Activated CD4-positive, alpha-beta T cell treated with anti-CD3 and anti-CD28 coated beads, Interleukin-2, amount 50 U/mL, for 24 hours (primary cell): ENCODE data around the gene NUP42.
"Not testable (repeated sequence)": the region's sequence is repeated elsewhere in the genome, so short reads cannot be mapped to it uniquely, and the experiment has no call there.

Experiments
- DNase-seq, 2 donors: peaks; one replicate each; pipeline ENCODE4 v3.0.0-alpha.2; 2020; ENCODE audit warnings: low read depth in 1 of 2, low spot score in 1 of 2

Gene NUP42

GRCh38 chr7:23181684-23182553, at the start of gene NUP42:
TSS of gene NUP42 (plus strand) at chr7:23182048. CDS start at chr7:23182086, 38 bp downstream.
- peak; percentile 94 to 96 for DNase-seq

- DNase-seq, result no peak
Observed at GRCh38 chr7:23133797-23134196, 48.1 kb upstream of the NUP42 start.

DNA sequence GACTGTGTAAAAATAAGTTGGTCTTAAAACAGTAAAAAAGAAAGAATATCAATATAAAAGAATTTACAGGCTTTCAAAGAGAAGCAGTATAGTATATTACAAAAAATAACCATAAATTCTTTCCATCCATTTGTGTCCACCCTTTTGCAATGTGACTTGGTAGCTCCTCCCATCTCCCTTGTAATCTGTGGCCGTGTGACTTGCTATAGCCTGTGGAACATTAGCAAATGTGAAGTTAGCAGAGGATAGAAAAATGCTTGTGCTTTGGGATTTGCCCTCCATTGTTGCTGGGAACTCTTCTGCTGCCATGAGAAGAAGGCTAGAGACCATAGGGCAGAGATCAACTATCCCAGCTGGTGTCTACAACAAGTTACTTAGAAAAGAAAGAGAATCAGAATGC, 46.1 kb upstream of the NUP42 start:
- DNase-seq, result no peak

GRCh38 chr7:23136216-23136615, 45.6 kb upstream of the NUP42 start:
- no peak for DNase-seq

DNA sequence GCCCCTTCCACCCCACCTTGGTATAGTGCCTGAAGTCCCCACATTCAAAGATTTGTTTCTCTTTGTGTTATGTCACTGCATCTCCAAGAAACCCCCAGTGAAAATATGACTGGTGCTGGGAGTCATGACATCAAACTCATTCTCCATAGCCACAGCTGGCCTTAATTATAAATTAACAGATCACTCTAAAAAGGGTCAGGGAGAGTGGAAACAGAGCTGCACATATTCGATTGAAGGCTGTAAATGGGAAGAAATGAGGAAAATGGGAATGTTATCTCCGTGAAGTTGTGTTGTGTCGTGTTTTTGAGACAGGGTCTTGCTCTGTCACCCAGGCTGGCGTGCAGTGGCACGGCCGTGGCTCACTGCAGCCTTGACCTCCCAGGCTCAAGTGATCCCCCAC, 24.2 kb upstream of the NUP42 start:
- DNase-seq, result no peak

DNA sequence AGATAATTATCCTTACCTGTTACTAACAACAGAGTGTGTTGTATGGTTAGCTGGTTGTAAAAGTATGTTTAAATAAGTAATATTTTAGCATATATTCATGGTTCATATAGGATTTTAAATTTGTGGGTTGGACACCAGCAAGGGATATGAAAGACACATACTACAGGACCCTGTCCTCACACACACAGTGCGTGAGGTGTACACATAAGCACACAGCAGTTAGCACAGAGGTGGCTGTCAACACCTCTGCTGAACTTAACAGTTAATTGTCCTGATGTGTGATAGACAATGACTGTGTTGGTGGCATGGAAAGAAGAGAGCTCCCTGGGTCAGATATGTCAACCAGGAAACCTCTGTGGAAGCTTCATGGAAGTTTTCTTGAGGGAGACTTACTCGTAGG, 23.3 kb upstream of the NUP42 start:
- DNase-seq, result no peak

- no peak for DNase-seq
Observed at GRCh38 chr7:23161482-23161881, 20.4 kb upstream of the NUP42 start.

DNA sequence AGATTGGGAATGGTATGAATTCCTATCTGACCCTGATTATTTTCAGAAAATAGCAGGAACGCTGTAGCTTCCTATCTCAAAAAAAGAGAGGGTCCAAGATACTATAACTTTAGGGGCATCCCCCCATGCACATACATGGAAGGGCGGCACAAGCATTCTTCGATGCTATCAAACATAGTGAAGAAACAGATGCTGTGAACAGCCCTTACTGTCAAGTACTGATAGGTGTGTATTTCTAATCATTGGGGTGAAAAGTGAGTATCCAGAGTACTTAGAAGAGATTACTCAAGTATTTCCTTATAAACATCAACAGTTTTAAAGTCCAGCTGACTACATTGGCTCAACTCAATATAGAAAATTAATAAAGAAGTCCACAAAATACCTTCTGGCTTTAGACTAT, 17.0 kb upstream of the NUP42 start:
- DNase-seq, result no peak

DNA sequence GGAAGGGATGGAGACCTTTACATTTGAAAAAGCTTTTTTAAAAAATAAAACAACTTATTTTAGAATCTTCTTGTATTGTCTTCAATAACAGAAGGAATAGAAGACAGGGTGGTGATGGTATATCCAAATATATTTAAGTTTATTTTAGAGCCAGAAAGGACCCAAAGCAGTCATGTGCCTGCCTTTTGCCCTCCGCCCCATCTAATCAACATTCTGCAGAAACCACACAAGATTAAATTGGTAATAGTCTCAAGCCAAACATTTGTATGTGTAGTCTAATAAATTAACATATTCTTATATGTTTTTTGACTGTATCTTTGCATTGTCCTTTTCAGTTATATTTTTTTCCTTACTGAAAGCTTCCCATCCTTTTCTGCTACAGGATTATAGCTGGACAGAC, 16.5 kb upstream of the NUP42 start:
- DNase-seq, result no peak

GRCh38 chr7:23167691-23168090, 14.2 kb upstream of the NUP42 start:
- no peak for DNase-seq

GRCh38 chr7:23168111-23168885, 13.6 kb upstream of the NUP42 start:
- DNase-seq, result no peak

DNA sequence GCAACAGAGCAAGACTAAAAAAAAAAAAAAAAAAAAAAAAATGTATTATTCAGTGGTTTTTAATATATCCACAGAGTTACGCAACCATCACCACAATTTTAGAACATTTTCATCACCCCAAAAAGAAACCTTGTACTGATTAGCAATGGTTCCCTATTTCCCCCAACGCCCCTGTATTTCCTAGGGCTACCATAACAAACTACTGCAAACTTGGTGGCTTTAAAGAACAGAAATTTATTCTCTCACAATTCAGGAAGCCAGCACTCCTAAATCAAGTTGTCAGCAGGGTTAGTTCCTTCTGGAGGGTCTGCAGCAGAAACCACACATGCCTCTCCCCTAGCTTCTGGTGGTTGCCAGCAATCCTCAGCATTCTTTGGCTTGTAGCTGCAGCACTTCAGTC, 5.9 kb upstream of the NUP42 start:
- no peak for DNase-seq

DNA sequence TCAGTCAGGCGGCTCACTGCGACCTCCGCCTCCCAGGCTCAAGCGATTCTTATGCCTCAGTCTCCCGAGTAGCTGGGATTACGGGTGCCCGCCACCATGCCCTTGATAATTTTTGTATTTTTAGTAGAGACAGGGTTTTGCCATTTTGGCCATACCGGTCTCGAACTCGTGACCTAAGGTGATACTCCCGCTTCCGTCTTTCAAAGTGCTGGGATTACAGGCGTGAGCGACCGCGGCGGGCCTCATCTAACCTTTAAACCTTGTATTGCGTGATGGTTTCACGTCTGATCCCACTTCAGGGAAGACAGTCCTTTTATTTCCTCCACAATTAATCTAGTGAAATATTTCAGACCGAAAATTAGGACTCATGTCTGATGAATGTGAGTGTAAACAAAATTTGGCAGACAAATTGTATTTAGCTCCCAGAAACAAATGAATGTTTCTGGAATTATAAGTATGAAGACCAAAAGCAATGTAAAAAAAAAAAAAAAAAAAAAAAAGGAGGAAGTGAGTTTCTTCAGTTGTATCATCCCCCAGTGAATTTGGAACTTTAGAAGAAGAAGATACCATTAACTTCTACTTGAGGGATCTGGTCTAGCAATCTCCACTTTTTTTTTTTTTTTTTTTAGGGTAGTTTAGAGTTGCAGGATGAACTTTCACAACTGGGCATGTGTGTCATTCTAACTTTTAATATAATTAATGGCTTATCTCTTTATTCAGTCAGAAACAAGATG, 1.6 kb downstream of the NUP42 start:
- DNase-seq, result no peak

DNA sequence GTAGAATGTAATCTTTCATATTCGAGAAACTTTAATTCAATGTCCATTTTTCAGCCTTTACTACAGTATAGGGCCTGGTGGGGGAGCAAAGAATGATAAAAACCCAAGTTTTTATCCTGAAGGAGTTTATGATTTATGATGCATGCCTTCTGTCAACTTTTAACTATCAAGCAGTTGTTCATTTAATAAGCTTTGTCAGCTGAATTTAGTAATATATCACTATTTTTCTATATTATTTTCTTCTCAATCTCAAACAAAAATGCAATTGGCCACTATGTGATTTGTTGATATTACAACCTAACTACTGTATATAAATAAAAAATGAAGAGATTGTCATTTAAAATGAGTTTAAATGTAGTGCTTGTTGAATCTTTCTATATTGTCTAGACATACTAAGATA, 2.4 kb downstream of the NUP42 start:
- no peak for DNase-seq

DNA sequence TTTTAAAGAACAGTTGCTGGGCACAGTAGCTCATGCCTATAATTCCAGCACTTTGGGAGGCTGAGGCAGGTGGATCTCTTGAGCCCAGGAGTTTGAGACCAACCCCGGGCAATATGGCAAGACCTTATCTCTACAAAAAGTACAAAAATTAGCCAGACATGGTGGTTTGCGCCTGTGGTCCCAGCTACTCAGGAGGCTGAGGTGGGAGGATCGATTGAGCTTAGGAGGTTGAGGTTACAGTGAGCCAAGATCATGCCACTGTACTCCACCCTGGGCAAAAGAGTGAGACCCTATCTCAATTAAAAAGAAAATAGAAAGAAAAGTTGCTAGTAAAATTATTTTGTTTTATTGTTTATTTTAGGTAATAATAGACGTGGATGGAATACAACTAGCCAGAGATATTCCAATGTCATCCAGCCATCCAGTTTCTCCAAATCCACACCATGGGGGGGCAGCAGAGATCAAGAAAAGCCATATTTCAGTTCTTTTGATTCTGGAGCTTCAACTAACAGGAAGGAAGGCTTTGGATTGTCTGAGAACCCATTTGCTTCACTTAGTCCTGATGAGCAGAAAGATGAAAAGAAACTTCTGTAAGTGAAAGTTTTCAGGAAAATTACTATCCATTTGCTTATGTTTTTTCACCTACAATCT, 3.0 kb downstream of the NUP42 start:
- DNase-seq, result no peak

DNA sequence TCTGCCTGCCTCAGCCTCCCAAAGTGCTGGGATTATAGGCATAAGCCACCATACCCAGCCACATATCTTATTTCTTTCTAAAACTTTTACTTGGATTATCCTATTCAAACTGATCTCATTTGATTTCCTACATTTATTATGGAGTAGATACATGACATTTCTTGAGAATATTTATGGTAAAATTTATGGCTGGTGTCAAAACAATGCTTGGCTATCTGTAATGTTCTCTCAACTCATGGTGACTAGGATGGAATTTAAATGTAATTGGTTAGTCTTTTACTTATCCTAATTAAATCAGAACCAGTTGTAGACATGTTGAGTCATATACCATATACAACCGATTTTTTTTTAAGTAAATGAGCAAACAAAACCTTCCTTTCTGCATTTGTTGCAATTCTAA, 4.1 kb downstream of the NUP42 start:
- no peak for DNase-seq

DNA sequence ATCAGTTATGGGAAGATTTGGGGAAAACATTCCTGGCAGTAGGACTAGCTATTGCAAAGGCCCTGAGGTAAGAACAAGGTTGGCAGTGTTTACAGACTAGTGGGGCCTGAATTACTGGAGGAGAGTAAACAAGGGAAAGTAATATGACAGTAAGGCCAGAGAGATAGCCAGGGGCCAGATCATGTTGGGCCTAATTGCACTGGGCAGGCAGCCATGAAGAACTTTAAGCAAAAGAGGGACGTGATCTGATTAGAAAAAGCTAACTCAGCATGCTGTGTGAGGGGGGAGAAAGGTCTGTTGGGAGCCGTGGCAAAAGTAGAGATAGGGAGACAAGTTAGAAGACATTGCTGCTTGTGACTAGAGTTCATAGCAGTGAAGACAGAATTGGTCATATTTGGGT, 9.2 kb downstream of the NUP42 start:
- no peak for DNase-seq

- not testable (repeated sequence) for DNase-seq
Observed at GRCh38 chr7:23193650-23194227, 11.9 kb downstream of the NUP42 start.

GRCh38 chr7:23196306-23196705, 14.5 kb downstream of the NUP42 start:
- no peak for DNase-seq

- not testable (repeated sequence) for DNase-seq
Observed at GRCh38 chr7:23197745-23198144, 15.9 kb downstream of the NUP42 start.

DNA sequence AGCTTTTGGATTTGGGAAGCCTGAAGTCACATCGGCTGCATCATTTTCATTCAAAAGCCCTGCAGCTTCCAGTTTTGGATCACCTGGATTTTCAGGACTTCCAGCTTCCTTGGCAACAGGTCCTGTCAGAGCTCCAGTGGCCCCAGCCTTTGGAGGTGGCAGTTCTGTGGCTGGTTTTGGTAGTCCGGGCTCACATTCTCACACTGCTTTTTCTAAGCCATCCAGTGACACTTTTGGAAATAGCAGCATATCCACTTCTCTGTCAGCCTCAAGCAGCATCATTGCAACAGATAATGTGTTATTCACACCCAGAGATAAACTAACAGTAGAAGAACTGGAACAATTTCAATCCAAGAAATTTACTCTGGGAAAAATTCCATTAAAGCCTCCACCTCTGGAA, 18.5 kb downstream of the NUP42 start:
- DNase-seq, result no peak
